Uterus (tissue), 2 donors: Measurements from ENCODE around the gene PID1.

Experiments
- POLR2A ChIP-seq, 2 donors: fragments of 450-650 bp; IDR thresholded peaks; one replicate each; pipeline ENCODE4 v1.6.1; 2016; ENCODE audit warnings: antibody characterized with exemption in 2 of 2, mild to moderate bottlenecking in 1 of 2, moderate library complexity in 1 of 2
- TF ChIP-seq, protein P1 (sequence below), 4 experiments: fragments of 200-600 bp in 2 of 4; fragments of 450-650 bp in 2 of 4; sonication (generic) in 2 of 4; IDR thresholded peaks; one replicate each; pipeline ENCODE4 v1.5.1; 2016 to 2019; ENCODE audit warnings: antibody characterized with exemption in 4 of 4, mild to moderate bottlenecking in 2 of 4, moderate library complexity in 1 of 4

DNA sequence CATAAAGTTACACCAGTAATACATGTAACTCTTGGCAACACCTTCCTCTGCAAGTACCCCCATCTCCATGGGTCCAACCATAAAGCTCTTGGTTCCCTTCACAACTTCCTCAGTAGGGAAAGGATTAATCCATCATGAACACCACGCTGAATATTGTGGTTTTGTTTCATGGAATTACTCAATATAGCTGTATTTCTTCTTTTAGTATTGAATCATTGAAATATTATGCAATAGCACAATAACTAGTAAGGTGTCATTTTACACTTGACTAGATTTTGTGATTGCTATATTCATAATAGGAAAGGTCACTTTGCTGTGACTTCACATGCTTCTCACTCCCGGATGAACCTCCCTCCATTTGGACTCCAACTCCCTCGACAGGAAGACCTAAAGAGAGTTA, 29.7 kb upstream of the PID1 start:
- TF ChIP-seq, protein P1, sequence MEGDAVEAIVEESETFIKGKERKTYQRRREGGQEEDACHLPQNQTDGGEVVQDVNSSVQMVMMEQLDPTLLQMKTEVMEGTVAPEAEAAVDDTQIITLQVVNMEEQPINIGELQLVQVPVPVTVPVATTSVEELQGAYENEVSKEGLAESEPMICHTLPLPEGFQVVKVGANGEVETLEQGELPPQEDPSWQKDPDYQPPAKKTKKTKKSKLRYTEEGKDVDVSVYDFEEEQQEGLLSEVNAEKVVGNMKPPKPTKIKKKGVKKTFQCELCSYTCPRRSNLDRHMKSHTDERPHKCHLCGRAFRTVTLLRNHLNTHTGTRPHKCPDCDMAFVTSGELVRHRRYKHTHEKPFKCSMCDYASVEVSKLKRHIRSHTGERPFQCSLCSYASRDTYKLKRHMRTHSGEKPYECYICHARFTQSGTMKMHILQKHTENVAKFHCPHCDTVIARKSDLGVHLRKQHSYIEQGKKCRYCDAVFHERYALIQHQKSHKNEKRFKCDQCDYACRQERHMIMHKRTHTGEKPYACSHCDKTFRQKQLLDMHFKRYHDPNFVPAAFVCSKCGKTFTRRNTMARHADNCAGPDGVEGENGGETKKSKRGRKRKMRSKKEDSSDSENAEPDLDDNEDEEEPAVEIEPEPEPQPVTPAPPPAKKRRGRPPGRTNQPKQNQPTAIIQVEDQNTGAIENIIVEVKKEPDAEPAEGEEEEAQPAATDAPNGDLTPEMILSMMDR (IDR thresholded peaks at IDR 0.05) = no peak
- TF ChIP-seq POLR2A (IDR thresholded peaks at IDR 0.05) = no peak
